DND-41 (cell line): ENCODE measurements around the gene NPW.

Experiments used
- ATAC-seq: fragments of 200-7000 bp; cut with Tn5 transposase; 3 replicates; pipeline ENCODE4 v1.9.1; 2021; ENCODE audit warnings: low read depth; ENCODE audit not compliant: insufficient read depth
- DNase-seq: peaks from one replicate; pipeline ENCODE4 v3.0.0-alpha.2; 2020
- H2AFZ ChIP-seq: 2 replicates; pipeline ENCODE4 v1.6.0; 2012; ENCODE audit warnings: low read depth, low read length
- H3K27ac ChIP-seq: 2 replicates; pipeline ENCODE4 v1.5.1; 2012; ENCODE audit warnings: low read length, inconsistent platforms
- H3K27me3 ChIP-seq: fragments of 200-600 bp; sonication (generic); 2 replicates; pipeline ENCODE4 v1.6.0; 2012; ENCODE audit warnings: low read length, mild to moderate bottlenecking, inconsistent platforms; ENCODE audit not compliant: insufficient read depth, poor library complexity
- H3K36me3 ChIP-seq: 2 replicates; pipeline ENCODE4 v1.5.1; 2012; ENCODE audit warnings: low read length, inconsistent platforms; ENCODE audit not compliant: insufficient read depth
- H3K4me1 ChIP-seq: 2 replicates; pipeline ENCODE4 v1.5.1; 2012; ENCODE audit warnings: mild to moderate bottlenecking, low read length; ENCODE audit not compliant: insufficient read depth
- H3K4me2 ChIP-seq: 2 replicates; pipeline ENCODE4 v1.6.0; 2012; ENCODE audit warnings: mild to moderate bottlenecking, moderate library complexity, low read length, inconsistent platforms; ENCODE audit not compliant: insufficient read depth
- H3K4me3 ChIP-seq, 2 experiments: fragments of 200-600 bp in 1 of 2; shearing (Covaris generic) in 1 of 2; 2 replicates each; pipeline ENCODE4 v1.5.1; 2012 to 2016; ENCODE audit warnings: inconsistent platforms in 2 of 2, low read length in 2 of 2, mild to moderate bottlenecking in 2 of 2, low read depth in 1 of 2, moderate library complexity in 1 of 2
- H3K79me2 ChIP-seq: 2 replicates; pipeline ENCODE4 v1.6.0; 2012; ENCODE audit warnings: low read length, inconsistent platforms; ENCODE audit not compliant: insufficient read depth
- H3K9ac ChIP-seq: 2 replicates; pipeline ENCODE4 v1.6.0; 2012; ENCODE audit warnings: low read depth, mild to moderate bottlenecking, inconsistent platforms, low read length, moderate library complexity
- H3K9me3 ChIP-seq: 2 replicates; pipeline ENCODE4 v1.5.1; 2012; ENCODE audit warnings: low read length, moderate library complexity, mild to moderate bottlenecking, inconsistent platforms; ENCODE audit not compliant: insufficient read depth, severe bottlenecking
- H4K20me1 ChIP-seq: 2 replicates; pipeline ENCODE4 v1.6.0; 2012; ENCODE audit warnings: low read length; ENCODE audit not compliant: insufficient read depth
- EZH2 ChIP-seq: IDR thresholded peaks from 3 replicates; pipeline ENCODE4 v1.6.1; 2012; ENCODE audit warnings: borderline replicate concordance, low read depth, mild to moderate bottlenecking, moderate library complexity, low read length, inconsistent platforms; ENCODE audit not compliant: severe bottlenecking
- TF ChIP-seq, protein P1 (sequence below): IDR thresholded peaks from 2 replicates; pipeline ENCODE4 v1.5.1; 2012; ENCODE audit warnings: borderline replicate concordance, low read length, moderate library complexity, mild to moderate bottlenecking; ENCODE audit not compliant: poor library complexity, severe bottlenecking; ENCODE audit errors: extremely low read depth

The NPW gene

DNA sequence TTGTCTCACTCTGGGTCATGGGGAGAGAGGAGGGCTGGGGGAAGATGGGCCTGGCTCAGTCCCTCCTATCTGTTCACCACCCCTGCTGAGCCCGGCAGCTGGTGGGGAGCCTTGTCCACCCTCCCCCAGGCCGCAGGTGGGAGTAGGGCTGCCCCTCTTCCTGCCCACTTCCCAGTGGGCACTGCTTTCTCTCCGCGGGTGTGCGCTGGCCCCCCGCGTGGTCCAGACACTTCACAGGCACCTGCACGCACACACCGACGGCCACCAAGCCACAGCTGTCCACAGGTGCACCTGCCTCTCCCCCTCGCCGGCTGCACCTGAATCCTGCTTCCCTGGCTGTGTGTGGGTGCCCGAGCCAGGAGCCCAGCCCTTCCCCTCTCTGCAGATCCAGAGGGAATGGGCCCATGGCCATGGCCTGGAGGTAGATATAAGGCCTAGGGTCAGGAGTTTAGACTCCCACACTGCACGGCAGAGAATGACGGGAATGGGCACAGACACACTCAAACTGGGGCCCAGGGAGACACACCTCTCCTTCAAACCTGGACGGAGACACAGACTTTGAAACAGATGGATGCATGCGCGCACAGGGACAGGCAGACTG, 9.1 kb downstream of the NPW start:
- Histone ChIP-seq H3K27ac (no peak overlapping the region), H3K9me3 (no peaks in the 10 kb centered on the region), H3K4me3 (no peak overlapping the region), H3K4me2 (no peak overlapping the region), H2AFZ (no peak overlapping the region), H4K20me1 (peaks cover 10% of the 10 kb centered on the region), H3K27me3 (peaks cover 33% of the 10 kb centered on the region), H3K36me3 (no peaks in the 10 kb centered on the region), H3K79me2 (no peaks in the 10 kb centered on the region), H3K9ac (no peak overlapping the region), H3K4me1 (peaks cover 6% of the 10 kb centered on the region)
- TF ChIP-seq, protein P1, sequence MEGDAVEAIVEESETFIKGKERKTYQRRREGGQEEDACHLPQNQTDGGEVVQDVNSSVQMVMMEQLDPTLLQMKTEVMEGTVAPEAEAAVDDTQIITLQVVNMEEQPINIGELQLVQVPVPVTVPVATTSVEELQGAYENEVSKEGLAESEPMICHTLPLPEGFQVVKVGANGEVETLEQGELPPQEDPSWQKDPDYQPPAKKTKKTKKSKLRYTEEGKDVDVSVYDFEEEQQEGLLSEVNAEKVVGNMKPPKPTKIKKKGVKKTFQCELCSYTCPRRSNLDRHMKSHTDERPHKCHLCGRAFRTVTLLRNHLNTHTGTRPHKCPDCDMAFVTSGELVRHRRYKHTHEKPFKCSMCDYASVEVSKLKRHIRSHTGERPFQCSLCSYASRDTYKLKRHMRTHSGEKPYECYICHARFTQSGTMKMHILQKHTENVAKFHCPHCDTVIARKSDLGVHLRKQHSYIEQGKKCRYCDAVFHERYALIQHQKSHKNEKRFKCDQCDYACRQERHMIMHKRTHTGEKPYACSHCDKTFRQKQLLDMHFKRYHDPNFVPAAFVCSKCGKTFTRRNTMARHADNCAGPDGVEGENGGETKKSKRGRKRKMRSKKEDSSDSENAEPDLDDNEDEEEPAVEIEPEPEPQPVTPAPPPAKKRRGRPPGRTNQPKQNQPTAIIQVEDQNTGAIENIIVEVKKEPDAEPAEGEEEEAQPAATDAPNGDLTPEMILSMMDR = no peak
- no peak for TF ChIP-seq EZH2
- no peak for ATAC-seq
- no peak for DNase-seq

DNA sequence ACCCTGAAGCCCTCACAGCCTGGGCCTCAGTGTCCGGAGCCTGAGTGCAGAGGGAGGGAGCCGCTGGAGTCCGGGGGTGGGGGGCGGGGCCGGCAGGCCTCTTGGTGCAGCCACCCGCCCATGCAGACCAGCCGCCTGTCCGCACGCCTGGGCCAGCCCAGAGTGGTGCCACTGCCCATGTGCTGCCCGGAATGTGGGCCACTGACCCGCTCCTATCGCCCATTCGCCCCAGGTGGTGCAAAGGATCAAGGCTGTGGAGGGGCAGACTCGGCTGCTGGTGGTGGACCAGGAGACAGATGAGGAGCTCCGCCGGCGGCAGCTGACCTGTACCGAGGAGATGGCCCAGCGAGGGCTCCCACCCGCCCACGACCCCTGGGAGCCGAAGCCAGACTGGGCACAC, 9.8 kb downstream of the NPW start:
- Histone ChIP-seq H3K27ac (no peak overlapping the region), H3K9me3 (no peaks in the 10 kb centered on the region), H2AFZ (no peak overlapping the region), H3K4me3 (no peak overlapping the region), H3K4me2 (no peak overlapping the region), H3K4me1 (peaks cover 2% of the 10 kb centered on the region; the same call in 1 of the 2 replicates), H3K27me3 (peaks cover 33% of the 10 kb centered on the region), H3K36me3 (no peaks in the 10 kb centered on the region), H4K20me1 (peaks cover 10% of the 10 kb centered on the region), H3K9ac (no peak overlapping the region), H3K79me2 (no peaks in the 10 kb centered on the region)
- ATAC-seq (no peak), DNase-seq (no peak)
- no peak for TF ChIP-seq EZH2
- TF ChIP-seq, protein P1 = no peak

DNA sequence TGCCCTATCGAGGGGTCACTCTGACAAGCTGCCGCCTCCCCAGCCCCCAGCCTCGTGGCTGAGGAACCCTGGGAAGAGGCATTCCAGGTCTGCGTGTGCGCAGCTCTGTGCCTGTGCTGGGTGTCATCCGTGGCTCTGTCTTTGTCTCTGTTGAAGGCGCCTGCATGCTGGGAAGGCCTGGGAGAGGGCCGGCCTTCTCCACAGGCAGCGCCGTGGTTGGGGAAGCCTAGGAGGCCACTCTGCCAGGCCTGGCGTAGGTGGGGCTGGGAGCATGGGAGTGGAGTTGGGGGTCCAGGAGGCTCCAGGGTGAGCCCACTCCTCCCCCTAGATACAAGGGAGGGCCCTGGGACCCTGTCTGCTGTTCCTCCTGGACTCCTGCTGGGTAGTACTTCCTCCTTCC, 10.5 kb downstream of the NPW start:
- H2AFZ ChIP-seq = no peak overlapping the region
- DNase-seq = no peak
- no peaks in the 10 kb centered on the region for H3K9me3 ChIP-seq
- no peak overlapping the region for H3K4me2 ChIP-seq
- peaks cover 10% of the 10 kb centered on the region for H4K20me1 ChIP-seq
- H3K4me3 ChIP-seq = no peak overlapping the region
- no peak for ATAC-seq
- peaks cover 2% of the 10 kb centered on the region; the same call in 1 of the 2 replicates for H3K4me1 ChIP-seq
- H3K79me2 ChIP-seq = no peaks in the 10 kb centered on the region
- H3K9ac ChIP-seq = no peak overlapping the region
- H3K36me3 ChIP-seq = no peaks in the 10 kb centered on the region
- H3K27ac ChIP-seq = no peak overlapping the region
- TF ChIP-seq, protein P1 = no peak
- TF ChIP-seq EZH2 = no peak
- H3K27me3 ChIP-seq = peaks cover 33% of the 10 kb centered on the region
